AG10803 (cell line): ENCODE data around the gene STEAP4.

Experiments used
- DNase-seq: peaks from one replicate; pipeline ENCODE4 v3.0.0; 2010; ENCODE audit warnings: low read depth
- H3K4me3 ChIP-seq: 2 replicates; pipeline ENCODE4 v1.5.1; 2011; ENCODE audit warnings: mild to moderate bottlenecking, low read length, control low read depth
- TF ChIP-seq, protein P1 (sequence below): conservative IDR thresholded peaks from 2 replicates; pipeline ENCODE4 v1.5.1; 2011; ENCODE audit warnings: mild to moderate bottlenecking, low read length, control low read depth, inconsistent platforms

Gene STEAP4

DNA sequence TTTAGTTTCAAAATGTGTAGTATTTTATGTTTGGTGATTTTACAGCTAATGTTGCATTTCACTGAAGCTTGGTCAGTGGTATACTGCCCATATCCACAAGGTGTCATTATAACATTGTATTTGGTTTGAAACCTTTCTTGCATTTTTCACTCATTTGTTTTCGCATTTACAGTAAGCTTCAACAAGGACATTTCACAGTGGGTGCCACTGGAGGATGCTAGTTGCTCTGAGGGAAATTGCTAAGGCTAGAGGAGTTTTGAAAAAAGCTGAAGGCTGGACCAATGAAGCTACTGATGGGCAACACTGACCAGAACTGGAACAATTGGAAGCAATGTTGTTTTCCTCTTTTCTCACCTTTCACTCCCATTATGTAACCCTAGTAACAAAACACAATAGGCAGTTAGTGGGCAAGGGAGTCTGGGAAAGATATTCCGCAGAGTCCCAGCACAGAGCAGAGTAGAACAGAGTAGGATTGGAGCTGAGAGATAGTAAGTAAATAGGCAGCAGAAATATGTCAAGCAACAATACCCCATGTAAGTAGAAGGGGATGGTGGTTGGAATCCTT, 63.3 kb downstream of the STEAP4 start:
- peak; percentile 41 for DNase-seq
- no peak overlapping the region for H3K4me3 ChIP-seq
- TF ChIP-seq, protein P1, sequence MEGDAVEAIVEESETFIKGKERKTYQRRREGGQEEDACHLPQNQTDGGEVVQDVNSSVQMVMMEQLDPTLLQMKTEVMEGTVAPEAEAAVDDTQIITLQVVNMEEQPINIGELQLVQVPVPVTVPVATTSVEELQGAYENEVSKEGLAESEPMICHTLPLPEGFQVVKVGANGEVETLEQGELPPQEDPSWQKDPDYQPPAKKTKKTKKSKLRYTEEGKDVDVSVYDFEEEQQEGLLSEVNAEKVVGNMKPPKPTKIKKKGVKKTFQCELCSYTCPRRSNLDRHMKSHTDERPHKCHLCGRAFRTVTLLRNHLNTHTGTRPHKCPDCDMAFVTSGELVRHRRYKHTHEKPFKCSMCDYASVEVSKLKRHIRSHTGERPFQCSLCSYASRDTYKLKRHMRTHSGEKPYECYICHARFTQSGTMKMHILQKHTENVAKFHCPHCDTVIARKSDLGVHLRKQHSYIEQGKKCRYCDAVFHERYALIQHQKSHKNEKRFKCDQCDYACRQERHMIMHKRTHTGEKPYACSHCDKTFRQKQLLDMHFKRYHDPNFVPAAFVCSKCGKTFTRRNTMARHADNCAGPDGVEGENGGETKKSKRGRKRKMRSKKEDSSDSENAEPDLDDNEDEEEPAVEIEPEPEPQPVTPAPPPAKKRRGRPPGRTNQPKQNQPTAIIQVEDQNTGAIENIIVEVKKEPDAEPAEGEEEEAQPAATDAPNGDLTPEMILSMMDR, result peak; percentile 74

DNA sequence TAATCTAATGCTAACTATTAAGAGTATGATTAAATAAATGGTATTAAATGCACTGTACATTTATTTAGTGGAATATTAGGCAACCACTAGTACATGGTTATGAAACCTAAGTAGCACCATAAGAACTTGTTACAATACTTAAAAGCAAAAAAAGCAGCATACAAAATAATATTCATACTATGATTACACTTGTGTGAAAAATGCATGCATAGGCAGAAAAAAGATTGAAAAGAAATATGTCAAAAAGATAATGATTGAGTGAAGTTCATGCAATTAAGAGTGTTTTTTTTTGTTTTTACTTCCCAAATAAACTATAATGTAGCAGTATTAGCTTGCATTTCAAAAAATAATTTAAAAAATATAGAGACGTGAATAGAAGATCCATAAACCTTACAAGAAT, 66.8 kb downstream of the STEAP4 start:
- no peak for DNase-seq
- TF ChIP-seq, protein P1, result no peak
- no peak overlapping the region for H3K4me3 ChIP-seq

DNA sequence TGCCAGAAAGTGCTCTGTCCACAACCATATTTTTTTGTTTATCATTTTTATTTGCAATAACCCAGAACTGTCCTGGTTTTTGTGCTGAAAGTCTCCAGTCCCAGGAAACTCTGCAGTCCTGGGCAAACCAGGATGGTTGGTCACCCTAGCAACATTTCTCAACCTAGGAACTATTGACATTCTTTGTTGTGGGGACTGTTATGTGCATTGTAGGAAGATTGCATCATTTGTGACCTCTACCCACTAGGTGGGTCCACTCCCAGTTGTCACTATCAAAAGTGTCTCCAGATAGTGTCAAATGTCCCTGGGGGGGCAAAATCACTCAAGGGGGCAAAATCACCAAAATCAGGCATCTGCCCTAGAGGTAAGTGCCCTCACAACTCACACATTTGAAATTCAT, 72.9 kb downstream of the STEAP4 start:
- TF ChIP-seq, protein P1, result no peak

DNA sequence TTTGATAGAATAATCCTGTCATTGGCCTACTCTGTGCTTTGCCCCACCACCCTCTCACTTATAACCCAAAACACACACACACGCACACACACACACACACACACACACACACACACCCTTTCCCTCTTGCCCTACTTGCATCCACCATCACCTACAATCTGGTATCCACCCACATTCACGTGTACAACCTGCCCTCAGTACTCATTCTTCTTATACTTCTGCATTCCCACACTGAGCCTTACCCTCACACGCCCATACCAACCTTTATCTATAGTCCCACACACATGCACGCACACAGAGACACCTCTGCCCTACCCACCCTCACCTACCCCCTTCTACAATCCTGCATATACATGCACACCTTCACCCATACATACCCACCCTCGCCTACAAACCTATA, 76.0 kb downstream of the STEAP4 start:
- no peak for DNase-seq
- TF ChIP-seq, protein P1, result no peak
- no peak overlapping the region for H3K4me3 ChIP-seq

More for the DNA sequence above, 72.9 kb downstream of the STEAP4 start:
- no peak overlapping the region for H3K4me3 ChIP-seq
- no peak for DNase-seq

DNA sequence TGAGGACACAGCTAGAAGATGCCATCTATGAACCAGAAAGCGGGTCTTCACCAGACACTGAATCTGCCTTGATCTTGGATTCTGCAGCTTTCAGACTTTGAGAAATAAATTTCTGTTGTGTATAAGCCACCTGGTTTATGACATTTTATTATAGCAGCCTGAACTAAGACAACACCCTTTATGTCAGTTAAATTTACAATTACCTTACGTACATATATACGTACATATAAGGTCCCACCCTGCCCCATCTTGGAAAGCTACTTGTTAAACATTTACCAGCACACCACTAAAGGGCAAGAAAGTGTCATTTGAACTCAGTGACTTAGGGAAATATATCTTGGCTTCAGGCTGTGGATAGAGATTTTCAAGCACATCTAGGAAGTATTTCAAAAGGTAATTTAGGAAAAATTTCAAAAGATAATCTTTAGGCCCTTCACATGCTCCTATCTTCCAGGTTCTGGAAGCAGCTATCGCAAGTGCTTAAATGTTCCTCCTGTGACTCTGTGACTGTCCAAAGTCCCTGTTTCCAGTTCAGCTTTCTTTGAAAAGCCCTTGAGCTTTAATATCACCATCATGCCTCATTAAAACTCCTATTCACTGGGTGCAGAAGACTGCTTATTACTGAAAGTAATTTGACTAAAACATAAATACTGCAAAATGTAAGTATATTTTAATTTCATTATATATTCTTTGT, 77.2 kb downstream of the STEAP4 start:
- TF ChIP-seq, protein P1, result no peak
- DNase-seq, result no peak
- no peak overlapping the region for H3K4me3 ChIP-seq

DNA sequence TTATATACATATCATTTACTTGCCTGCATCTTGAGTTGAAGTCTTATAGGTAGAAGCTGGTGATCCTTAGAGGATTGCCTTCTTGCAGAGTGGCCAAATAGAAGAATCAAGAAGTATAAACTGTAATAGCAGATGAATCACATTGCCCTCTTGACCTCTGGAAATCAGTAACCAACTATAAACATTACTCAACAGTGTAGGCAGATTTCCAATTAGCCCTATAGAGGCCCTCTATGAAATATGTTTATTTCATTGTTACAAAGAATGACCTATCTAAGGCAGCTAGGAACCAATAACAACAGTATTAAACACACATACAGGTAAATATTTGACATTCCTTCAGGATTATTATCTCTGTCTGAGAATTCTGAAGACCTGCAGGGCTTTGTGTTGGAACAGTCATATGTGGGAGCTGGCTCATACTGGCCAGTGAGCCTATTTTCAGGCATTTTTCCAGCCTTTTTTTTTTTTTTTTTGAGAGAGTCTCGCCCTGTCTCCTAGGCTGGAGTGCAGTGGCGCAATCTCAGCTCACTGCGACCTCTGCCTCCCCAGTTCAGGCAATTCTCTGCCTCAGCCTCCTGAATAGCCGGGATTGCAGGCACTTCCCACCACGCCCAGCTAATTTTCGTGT, 79.7 kb downstream of the STEAP4 start:
- peak; percentile 20 for DNase-seq
- H3K4me3 ChIP-seq, result no peak overlapping the region
- TF ChIP-seq, protein P1, result no peak

DNA sequence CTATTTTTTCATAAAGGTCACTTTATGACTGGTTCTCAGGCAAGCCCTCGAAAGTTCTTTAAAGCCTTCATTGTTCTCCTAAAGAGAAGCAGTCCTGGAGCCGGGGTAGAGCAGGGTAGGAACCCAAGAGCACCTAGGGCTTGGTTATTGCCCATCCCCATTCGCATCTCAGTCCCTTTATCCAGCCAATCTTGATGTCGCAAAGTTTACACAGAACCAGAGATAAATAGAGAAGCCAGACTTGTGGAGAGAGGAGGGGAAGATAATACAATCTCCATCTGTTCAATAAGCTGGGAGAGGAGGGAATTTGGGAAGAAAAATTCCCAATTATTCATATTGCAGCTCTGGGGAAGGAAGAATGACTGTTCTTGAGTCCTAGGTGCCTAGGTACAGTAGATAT, 80.5 kb downstream of the STEAP4 start:
- H3K4me3 ChIP-seq, result no peak overlapping the region
- TF ChIP-seq, protein P1, result no peak
- no peak for DNase-seq
